ENCODE results near the gene KRT39. TPM values are rescaled to one million over a fixed set of nuclear protein-coding genes. Genes with fewer than 3 reads are reported as not detected.

KRT39 gene
- total and polyA plus RNA-seq, 2 of the 8 experiments (the other 6 are each of a cell fraction or from before 2014, with no cell fraction given), result not detected

DNA sequence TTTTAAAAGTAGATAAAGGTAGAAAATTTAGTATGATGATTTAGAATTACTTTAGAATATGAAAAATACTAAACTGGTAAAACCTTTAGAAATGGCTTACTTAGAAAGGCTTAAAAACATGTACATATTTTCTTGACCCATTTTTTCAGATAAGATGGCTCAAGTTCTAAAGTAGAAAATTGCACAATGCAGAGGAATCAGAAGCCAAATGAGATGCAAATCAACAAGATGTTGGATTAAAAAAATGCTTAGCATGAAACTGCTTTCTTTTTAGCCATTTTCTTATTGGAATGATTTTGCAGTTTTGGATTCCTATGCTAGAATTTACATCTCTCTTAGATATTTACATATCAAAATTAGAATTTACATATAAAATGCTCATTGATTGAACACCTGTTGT, 43.7 kb upstream of the KRT39 start:
- DNase-seq (ENCODE audit: low read depth in 1 of 2, low spot score in 2 of 2) (no peak), FAIRE-seq (no peak)
- no peak overlapping the region for H3K9ac ChIP-seq (replicated peaks in 1 of 4; ENCODE audit: extremely low read depth in 1 of 4, low read depth in 3 of 4, low read length in 3 of 4)
- ChIA-PET POLR2A (ENCODE audit: partially characterized antibody) (no interaction called here), CTCF (ENCODE audit: partially characterized antibody) (no interaction called here)
- H3K27ac ChIP-seq (ENCODE audit: low read depth, low read length), result no peak overlapping the region
- H3K23me2 ChIP-seq (ENCODE audit: low read depth, low read length), result no peaks in the 10 kb centered on the region
- no peaks in the 10 kb centered on the region for H3K79me1 ChIP-seq (ENCODE audit: low read depth, low read length)
- H2AK5ac ChIP-seq (ENCODE audit: low read depth, low read length), result no peak overlapping the region
- TF ChIP-seq NRF1 (IDR thresholded peaks at IDR 0.05; ENCODE audit: low read depth, low read length) (no peak), HDAC2 (IDR thresholded peaks at IDR 0.05; ENCODE audit: borderline replicate concordance in 1 of 2, low read depth in 2 of 2, low read length in 2 of 2) (no peak), KDM4A (IDR thresholded peaks at IDR 0.05; ENCODE audit: low read depth, low read length, severe bottlenecking) (no peak)
- no peak overlapping the region for H3K23ac ChIP-seq (ENCODE audit: insufficient read length)
- no peak overlapping the region for H3K4ac ChIP-seq (replicated peaks; ENCODE audit: insufficient read length, low read depth, low read length)
- no peak overlapping the region for H4K91ac ChIP-seq (replicated peaks; ENCODE audit: insufficient read length, low read length)
- H3K4me3 ChIP-seq (ENCODE audit: extremely low read depth in 1 of 4, insufficient read depth in 2 of 4, low read depth in 3 of 4, low read length in 4 of 4), result no peak overlapping the region
- H2BK120ac ChIP-seq (replicated peaks; ENCODE audit: low read depth, low read length), result no peak overlapping the region
- no peak overlapping the region for H3K14ac ChIP-seq (ENCODE audit: insufficient read length)
- no peaks in the 10 kb centered on the region for H3K79me2 ChIP-seq (ENCODE audit: control insufficient read depth in 1 of 2, insufficient read depth in 2 of 2, low read length in 2 of 2)
- no peaks in the 10 kb centered on the region for H3K27me3 ChIP-seq (replicated peaks in 1 of 4; ENCODE audit: control insufficient read depth in 3 of 4, extremely low read depth in 1 of 4, insufficient read depth in 3 of 4, low read length in 3 of 4)
- no peak overlapping the region for H2BK15ac ChIP-seq (ENCODE audit: low read length)
- no peak overlapping the region for H2AFZ ChIP-seq (ENCODE audit: low read length)
- H3K4me1 ChIP-seq (replicated peaks in 1 of 4; ENCODE audit: control insufficient read depth in 3 of 4, insufficient read depth in 4 of 4, low read length in 3 of 4), result peaks cover 0 to 10% (median 6%) of the 10 kb centered on the region in 4 experiments; a peak in 6 of 7 replicates
- H3K9me3 ChIP-seq (ENCODE audit: insufficient read depth in 2 of 2, low read depth in 1 of 2, low read length in 1 of 2), result no peaks in the 10 kb centered on the region
- H3K36me3 ChIP-seq (ENCODE audit: control insufficient read depth in 2 of 4, insufficient read depth in 4 of 4, low read length in 3 of 4), result no peaks in the 10 kb centered on the region
- no peak overlapping the region for H4K8ac ChIP-seq (ENCODE audit: extremely low read depth, insufficient read depth, low read length)
- H3K18ac ChIP-seq (ENCODE audit: extremely low read depth, low read length), result no peak overlapping the region
- no peaks in the 10 kb centered on the region for H4K20me1 ChIP-seq (replicated peaks in 1 of 2; ENCODE audit: control insufficient read depth in 1 of 2, insufficient read depth in 2 of 2, low read length in 2 of 2)
- no peak overlapping the region for H3K4me2 ChIP-seq (ENCODE audit: insufficient read depth in 1 of 2, low read depth in 2 of 2, low read length in 2 of 2)
- H2BK20ac ChIP-seq (ENCODE audit: low read length), result no peak overlapping the region
- no peak overlapping the region for H3K56ac ChIP-seq (replicated peaks; ENCODE audit: insufficient read length, low read depth, low read length)
- H2BK12ac ChIP-seq (ENCODE audit: low read depth, low read length), result no peak overlapping the region
- H4K5ac ChIP-seq (ENCODE audit: insufficient read length, low read depth, low read length), result no peak overlapping the region
- no peak overlapping the region for H2BK5ac ChIP-seq (ENCODE audit: low read depth, low read length)
